A673 (cell line): ENCODE results near the gene SUN5.

Experiments
- CTCF ChIP-seq: fragments of 300-800, 200-600 bp; sonication (generic); conservative IDR thresholded peaks from 2 replicates; pipeline ENCODE4 v1.5.1; 2017; ENCODE audit warnings: low read depth, mild to moderate bottlenecking, antibody characterized with exemption, low read length, moderate library complexity, mixed read lengths
- EZH2 ChIP-seq: fragments of 200-600 bp; sonication (generic); IDR thresholded peaks from 2 replicates; pipeline ENCODE4 v1.6.1; 2017; ENCODE audit warnings: borderline replicate concordance, low read depth, mild to moderate bottlenecking, mixed read lengths, antibody characterized with exemption, low read length; ENCODE audit not compliant: poor library complexity, severe bottlenecking

GRCh38 chr20:32941155-32941885 lies 62.9 kb downstream of the SUN5 start:
- TF ChIP-seq CTCF (no peak), EZH2 (no peak)
